ENCODE results near the gene TRIAP1.
"Not testable (repeated sequence)": the region's sequence is repeated elsewhere in the genome, so short reads cannot be mapped to it uniquely, and the experiment has no call there.

Gene TRIAP1

DNA sequence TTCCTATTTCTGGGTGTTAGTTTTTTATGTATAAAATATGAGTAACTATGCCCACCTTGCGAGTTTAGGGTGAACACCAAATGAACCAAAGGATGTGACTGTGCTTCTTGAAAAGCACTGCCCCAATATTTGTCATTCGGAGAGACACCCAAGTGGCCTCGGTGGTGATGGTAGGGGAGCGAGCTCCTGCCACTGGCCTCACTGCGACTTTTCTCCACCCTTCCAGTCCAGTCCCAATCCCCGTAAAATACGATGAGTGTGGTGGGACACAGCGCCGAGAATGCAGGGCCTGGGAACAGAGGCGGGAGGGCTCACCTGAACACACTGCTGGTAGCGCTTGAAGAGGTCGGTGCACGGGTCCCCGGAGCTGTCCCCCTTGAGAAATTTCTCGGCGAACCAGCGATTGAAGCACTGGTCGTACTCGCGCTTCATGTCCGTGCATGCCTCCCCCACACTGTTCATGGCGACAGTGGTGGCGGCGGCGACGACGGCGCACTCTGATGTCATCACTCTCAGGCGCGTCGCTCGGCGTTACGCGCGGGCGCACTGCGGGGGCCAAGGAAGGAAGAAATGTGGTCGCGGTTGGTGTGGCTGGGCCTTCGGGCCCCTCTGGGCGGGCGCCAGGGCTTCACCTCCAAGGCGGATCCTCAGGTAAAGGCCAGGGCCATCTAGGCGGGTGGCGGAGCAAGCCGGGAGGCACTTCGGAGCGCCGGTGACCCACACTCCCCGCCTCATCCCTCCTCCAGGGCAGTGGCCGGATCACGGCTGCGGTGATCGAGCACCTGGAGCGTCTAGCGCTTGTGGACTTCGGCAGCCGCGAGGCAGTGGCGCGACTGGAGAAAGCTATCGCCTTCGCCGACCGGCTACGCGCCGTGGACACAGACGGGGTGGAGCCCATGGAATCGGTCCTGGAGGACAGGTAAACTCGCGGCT is at the start of gene TRIAP1, which contains the start of gene GATC:
Gene TRIAP1 (minus strand): TSS at position 474 of the 933 bp plus-strand sequence. CDS start 12 bp downstream, at position 462.
Gene GATC (plus strand): TSS at position 534 of the 933 bp plus-strand sequence. CDS start 37 bp downstream, at position 571.
- DNase-seq = peak; percentile 73 to 94

GRCh38 chr12:120495186-120495730 is 49.1 kb upstream of the TRIAP1 start:
- no peak for DNase-seq

- DNase-seq = no peak
Observed at GRCh38 chr12:120490833-120491512, 44.8 kb upstream of the TRIAP1 start.

- no peak for DNase-seq
Observed at GRCh38 chr12:120490325-120490724, 44.1 kb upstream of the TRIAP1 start.

- DNase-seq = no peak
Observed at GRCh38 chr12:120489018-120489417, 42.8 kb upstream of the TRIAP1 start.

DNA sequence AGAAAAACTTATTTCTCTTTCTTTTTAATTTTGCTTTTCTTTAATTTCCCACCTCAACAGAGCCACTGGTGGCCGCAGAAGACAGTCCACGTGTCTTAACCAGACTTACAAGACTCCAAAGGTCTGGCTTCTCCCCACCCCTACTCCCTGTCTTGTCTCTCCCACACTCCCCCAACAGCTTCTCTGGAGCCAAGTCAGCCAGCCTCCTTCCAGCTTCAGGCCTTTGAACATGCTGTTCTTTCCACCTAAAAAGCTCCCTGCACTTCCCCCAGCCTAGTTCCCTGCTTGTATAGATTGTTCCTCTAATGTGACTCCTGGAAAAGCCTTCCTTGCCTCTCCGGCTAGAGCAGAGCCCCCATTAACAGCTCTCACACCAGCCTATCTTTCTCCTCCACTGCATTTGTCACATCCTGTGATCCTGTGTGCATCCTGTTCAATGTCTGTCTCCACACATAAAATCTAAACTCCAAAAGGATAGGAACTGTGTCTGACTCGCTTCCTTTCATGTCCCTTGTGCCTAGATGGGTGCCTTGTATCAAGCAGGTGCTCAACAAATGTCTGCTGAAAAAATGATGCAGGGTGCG is 42.0 kb upstream of the TRIAP1 start:
- no peak for DNase-seq

DNA sequence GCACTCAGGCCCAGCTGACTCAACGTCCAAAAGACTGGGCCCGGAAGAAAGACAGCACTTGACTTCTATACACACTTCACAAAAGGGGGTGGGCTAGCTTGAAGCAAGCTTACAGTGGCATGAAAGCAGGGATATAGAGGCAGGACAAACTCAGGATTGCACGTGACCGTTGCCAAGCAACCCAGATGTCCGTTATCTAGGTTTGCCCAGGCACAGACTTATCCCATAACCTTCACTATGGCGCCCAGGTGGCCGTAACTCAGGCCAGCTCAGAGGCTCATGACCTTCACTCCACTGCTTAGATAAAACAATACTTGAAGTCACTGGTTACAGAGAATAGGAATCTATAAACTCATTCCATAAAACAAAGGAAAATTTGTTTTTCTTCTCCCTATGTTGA is 41.4 kb upstream of the TRIAP1 start:
- DNase-seq = not testable (repeated sequence)

- DNase-seq = no peak
Observed at GRCh38 chr12:120485961-120486881, 40.0 kb upstream of the TRIAP1 start.

GRCh38 chr12:120483621-120484020 is 37.4 kb upstream of the TRIAP1 start:
- peak in 1 of 2 donors; percentile 24 for DNase-seq

DNA sequence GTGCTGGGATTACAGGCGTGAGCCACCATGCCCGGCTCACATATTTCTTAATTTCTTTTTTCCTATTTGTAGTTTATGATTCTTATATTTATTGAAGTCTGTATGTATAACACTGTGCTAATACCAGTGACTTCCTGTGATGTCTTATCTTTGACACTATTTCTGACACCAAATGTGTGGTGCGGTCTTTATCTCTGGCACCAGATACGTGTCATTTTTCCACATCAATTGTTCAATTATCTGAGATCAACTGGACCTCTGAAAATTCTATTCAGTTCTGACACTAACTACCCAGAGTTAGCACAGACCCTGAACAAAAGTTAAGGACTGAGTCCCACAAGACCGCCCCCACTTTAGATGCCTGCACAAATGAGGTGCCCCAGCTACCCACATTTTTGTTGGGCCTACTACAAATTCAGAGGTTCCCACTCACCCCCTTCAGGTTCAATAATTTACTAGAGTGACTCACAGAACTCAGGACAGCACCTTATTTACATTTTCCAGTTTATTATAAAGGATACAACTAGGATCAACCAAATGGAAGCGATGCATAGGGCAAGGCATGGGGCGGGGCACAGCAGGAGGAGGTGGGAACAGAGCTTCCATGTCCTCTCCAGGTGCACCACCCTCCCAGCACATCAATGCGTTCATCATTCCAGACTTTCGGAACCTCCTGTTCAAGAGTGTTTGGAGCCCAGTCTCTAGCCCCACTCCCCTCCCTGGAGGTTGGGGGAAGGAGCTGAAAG is 35.0 kb upstream of the TRIAP1 start:
- DNase-seq = no peak

DNA sequence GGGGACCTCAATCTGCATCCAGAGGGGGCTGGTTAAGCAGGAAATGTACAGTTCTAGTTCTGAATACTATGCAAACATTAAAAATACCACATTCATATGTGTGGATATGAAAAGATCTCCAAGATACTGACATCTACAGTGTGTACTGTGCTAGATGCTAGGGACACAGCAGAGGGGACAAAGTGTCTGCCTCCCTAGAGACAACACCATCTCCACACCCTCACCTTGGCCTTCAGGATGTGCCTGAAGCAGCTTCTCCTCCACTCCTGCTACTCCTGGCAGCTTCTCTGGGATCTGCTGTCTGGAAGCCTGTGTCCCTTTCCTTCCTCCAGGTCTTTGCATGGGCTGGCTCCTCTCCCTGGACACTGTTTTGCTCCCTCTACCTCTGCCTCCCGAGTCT is 34.0 kb upstream of the TRIAP1 start:
- DNase-seq = no peak

DNA sequence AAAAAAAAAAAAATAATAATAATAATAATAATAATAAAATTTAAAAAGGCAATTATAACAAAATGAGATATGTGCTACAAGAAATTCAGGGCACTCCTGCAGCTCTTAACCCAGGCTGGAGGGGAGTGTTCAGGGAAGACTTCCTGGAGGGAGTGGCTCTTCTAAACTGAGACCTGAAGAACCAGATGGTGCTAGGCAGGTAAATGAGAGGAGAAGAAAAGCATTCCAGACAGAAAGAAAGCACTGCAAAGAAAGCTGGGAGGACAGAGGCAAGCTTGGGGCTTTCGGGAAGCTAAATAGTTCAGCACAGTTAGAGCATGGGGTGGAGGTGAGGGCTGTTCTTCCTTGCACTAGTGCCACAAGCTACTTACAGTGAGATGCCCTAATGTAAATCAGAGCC is 33.3 kb upstream of the TRIAP1 start:
- no peak for DNase-seq

GRCh38 chr12:120475643-120476042 is 29.5 kb upstream of the TRIAP1 start:
- DNase-seq = no peak

DNA sequence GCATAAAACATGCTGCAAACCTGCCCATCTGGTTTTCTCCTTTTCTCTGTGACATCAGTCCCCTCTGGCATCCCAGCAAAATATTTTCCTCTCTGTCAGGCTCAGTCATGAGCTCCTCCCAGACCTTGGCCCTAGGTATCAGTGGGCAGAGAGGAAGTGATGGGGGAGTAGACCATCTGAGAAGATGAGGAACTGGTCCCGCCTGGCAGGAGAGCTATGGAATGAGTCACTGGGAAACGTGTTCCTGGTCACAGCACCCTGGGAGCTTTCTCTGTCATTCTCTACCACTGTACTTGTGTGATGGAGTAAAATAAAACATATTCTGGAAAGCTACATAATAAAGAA is 28.4 kb upstream of the TRIAP1 start:
- DNase-seq = peak; percentile 68 to 91

GRCh38 chr12:120473807-120474615 is 27.8 kb upstream of the TRIAP1 start:
- peak in 1 of 2 donors; percentile 66 for DNase-seq

- peak in 1 of 2 donors; percentile 50 for DNase-seq
Observed at GRCh38 chr12:120472521-120472920, 26.3 kb upstream of the TRIAP1 start.

GRCh38 chr12:120470150-120470784 is 24.1 kb upstream of the TRIAP1 start:
- no peak for DNase-seq

- peak; percentile 94 to 98 for DNase-seq
Observed at GRCh38 chr12:120469450-120470149, 23.4 kb upstream of the TRIAP1 start, which contains the start of gene SRSF9. Gene SRSF9, minus strand, starts transcription at chr12:120469748. Its CDS starts 139 bp downstream, at chr12:120469609.

DNA sequence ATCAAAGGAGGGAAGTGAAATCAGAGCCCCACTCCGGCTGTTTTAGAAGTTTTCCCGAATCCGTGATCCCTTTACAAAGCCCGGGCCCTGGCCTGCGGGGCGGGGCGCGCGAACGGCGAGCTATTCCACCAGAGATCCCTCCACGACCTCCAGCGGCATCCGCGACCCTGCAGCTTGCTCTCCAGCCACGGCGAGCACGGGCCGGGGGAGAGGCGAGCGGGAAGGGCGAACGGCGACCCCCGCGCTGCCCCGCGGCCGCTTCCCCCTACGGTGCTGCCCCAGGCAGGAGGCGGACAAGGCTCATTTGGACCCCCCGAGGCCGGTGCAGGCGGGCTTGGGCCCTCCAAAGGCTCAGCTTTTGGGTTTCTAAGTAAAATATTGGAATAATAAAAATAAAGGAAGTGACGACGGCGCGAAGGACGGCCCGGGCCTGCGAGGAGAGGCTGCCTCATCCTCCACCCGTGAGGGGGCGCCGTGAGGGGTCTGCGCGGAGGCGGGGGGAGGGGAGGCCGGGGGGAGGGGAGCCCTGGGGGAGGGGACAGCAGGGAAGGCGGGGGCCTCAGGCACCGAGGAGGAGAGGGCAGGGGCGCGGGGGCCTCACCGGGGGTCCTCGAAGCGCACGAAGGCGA is 22.8 kb upstream of the TRIAP1 start:
- no peak for DNase-seq
